Activated CD8-positive, alpha-beta memory T cell treated with anti-CD3 and anti-CD28 coated beads, Interleukin-2, amount 50 U/mL, for 4 hours (primary cell): ENCODE results near the gene NR3C2.

ENCODE experiments used
- DNase-seq: peaks from one replicate; pipeline ENCODE4 v3.0.0-alpha.2; 2020

The NR3C2 gene

GRCh38 chr4:148441986-148442831, at the start of gene NR3C2:
Gene NR3C2 (minus strand): TSS chr4:148442414.
- DNase-seq, result peak; percentile 96

GRCh38 chr4:148487181-148487580, 45.0 kb upstream of the NR3C2 start:
- DNase-seq, result no peak

GRCh38 chr4:148481636-148482035, 39.4 kb upstream of the NR3C2 start:
- no peak for DNase-seq

- DNase-seq, result no peak
Observed at GRCh38 chr4:148477276-148477675, 35.1 kb upstream of the NR3C2 start.

GRCh38 chr4:148469938-148470337, 27.7 kb upstream of the NR3C2 start:
- DNase-seq, result no peak

- DNase-seq, result no peak
Observed at GRCh38 chr4:148454835-148455234, 12.6 kb upstream of the NR3C2 start.

GRCh38 chr4:148453833-148454232, 11.6 kb upstream of the NR3C2 start:
- no peak for DNase-seq

GRCh38 chr4:148452970-148453369, 10.8 kb upstream of the NR3C2 start:
- no peak for DNase-seq

GRCh38 chr4:148449921-148450320, 7.7 kb upstream of the NR3C2 start:
- DNase-seq, result no peak

GRCh38 chr4:148448141-148448540, 5.9 kb upstream of the NR3C2 start:
- DNase-seq, result no peak

GRCh38 chr4:148447681-148448080, 5.5 kb upstream of the NR3C2 start:
- peak; percentile 33 for DNase-seq

GRCh38 chr4:148445860-148446330, 3.7 kb upstream of the NR3C2 start:
- no peak for DNase-seq

- peak; percentile 81 for DNase-seq
Observed at GRCh38 chr4:148445071-148445859, 3.1 kb upstream of the NR3C2 start.

GRCh38 chr4:148444296-148445070, 2.3 kb upstream of the NR3C2 start:
- DNase-seq, result peak; percentile 57

GRCh38 chr4:148443512-148444295, 1.5 kb upstream of the NR3C2 start:
- peak; percentile 40 for DNase-seq

- no peak for DNase-seq
Observed at GRCh38 chr4:148442832-148443511, 758 bp upstream of the NR3C2 start.

- DNase-seq, result no peak
Observed at GRCh38 chr4:148441624-148441985, 609 bp downstream of the NR3C2 start.

- no peak for DNase-seq
Observed at GRCh38 chr4:148438047-148438446, 4.2 kb downstream of the NR3C2 start.

- no peak for DNase-seq
Observed at GRCh38 chr4:148437439-148437838, 4.8 kb downstream of the NR3C2 start.

GRCh38 chr4:148436512-148436911, 5.7 kb downstream of the NR3C2 start:
- no peak for DNase-seq

- DNase-seq, result no peak
Observed at GRCh38 chr4:148435654-148436406, 6.4 kb downstream of the NR3C2 start.
